ENCODE data around the gene FLT1.

DNA sequence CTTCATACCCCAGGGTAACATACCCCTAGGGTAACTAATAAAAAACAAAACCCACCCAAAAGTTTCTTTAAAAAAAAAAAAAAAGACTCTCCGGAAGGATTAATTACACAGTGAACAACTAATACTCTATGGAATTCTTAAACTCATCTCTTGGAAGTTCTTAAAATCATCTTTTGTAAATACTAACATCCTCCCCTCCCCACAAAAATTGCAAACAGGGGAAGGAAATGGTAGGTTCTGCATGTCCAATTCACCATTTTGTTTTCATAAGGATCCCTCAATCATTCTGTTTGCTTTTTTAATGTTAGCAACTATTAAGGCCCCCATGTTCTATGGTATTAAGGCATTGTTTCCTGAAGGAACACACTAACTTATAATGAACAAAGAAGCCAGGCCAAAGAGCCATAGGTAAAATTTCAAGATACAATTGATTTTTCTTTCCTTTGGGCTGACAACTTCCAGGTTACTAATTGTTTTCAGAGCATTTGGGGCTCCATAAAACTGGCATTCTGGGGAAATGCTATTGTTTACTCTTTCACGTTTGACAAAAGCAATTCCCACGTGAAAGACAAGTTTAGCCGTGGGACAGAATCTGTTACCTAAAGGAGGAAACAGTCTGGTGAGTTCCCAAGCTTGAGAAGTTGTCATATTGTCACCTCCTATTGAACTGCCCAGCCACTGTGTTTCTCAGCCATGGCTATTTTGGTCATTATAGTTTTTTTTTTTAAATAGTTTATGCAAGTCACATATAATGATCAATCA lies 107.0 kb downstream of the FLT1 start:
- TF ChIP-seq, protein P1, sequence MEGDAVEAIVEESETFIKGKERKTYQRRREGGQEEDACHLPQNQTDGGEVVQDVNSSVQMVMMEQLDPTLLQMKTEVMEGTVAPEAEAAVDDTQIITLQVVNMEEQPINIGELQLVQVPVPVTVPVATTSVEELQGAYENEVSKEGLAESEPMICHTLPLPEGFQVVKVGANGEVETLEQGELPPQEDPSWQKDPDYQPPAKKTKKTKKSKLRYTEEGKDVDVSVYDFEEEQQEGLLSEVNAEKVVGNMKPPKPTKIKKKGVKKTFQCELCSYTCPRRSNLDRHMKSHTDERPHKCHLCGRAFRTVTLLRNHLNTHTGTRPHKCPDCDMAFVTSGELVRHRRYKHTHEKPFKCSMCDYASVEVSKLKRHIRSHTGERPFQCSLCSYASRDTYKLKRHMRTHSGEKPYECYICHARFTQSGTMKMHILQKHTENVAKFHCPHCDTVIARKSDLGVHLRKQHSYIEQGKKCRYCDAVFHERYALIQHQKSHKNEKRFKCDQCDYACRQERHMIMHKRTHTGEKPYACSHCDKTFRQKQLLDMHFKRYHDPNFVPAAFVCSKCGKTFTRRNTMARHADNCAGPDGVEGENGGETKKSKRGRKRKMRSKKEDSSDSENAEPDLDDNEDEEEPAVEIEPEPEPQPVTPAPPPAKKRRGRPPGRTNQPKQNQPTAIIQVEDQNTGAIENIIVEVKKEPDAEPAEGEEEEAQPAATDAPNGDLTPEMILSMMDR (conservative IDR thresholded peaks at IDR 0.05 in 1 of 2, IDR thresholded peaks at IDR 0.05 in 1 of 2; ENCODE audit: extremely low read depth in 1 of 2, insufficient read depth in 1 of 2, low read depth in 1 of 2, low read length in 2 of 2), result no peak
- TF ChIP-seq EZH2 (IDR thresholded peaks at IDR 0.05; ENCODE audit: borderline replicate concordance, low read length), result no peak

Data from mammary epithelial cell (primary cell).